ENCODE results near the gene RPL10L. TPM values are rescaled to one million over a fixed set of nuclear protein-coding genes. Genes with fewer than 3 reads are reported as not detected.

Gene RPL10L
- total RNA-seq (2021) (not detected in 3 replicates), Bru-seq, nascent RNA (not detected)
- long read RNA-seq, experiment 1: 0 reads
- long read RNA-seq, experiment 2: 0 reads
- long read RNA-seq, experiment 3: 0 reads

DNA sequence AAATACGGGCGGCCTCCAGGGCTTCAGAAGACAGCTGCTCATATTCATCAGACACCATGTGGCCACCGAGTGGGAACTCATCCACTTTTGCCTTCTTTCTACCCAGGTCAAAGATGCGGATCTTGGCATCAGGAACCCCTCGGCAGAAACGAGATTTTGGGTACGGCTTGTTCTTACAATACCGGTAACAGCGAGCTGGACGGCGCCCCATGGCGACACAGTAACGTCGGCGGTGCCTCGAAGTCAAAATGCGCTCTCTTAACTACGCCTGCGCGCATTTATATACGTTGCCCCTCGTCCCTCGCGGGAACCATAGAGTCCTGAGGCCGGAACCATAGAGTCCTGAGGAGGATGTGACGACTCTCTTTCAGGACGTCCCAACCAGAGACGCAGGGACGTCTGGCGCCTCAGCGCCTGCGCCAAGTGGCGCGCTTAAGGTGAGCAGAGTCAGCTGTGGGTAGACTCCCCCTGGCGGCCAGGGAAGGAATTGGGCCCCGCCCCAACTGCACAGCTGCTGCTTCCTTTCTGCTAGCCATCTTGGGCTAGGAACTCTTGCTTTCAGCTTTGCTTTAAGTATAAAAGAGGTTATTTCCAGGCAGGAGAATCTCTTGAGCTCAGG is at the start of gene RPL10L:
TSS of gene RPL10L (minus strand) at position 256 of the 619 bp plus-strand sequence. CDS start at position 211, 45 bp downstream.
- peak; percentile 86 for ATAC-seq
- H3K4me1 Mint-ChIP-seq: no peaks in the 10 kb centered on the region
- H3K36me3 Mint-ChIP-seq: peaks cover 8% of the 10 kb centered on the region; the same call in 1 of the 2 replicates
- no peak within 1 kb of the TSS for H3K27ac Mint-ChIP-seq
- H3K4me3 Mint-ChIP-seq: no peak within 1 kb of the TSS
- CTCF ChIA-PET: interaction anchor here (0.8 to 2.7 kb wide), 3 partner anchors 10 to 82 kb away, joined by 3 to 12 read pairs (median 6); no protein-coding TSS in a partner anchor
- peak; percentile 74 for DNase-seq (ENCODE audit: low spot score)
- TF ChIP-seq, protein P1, sequence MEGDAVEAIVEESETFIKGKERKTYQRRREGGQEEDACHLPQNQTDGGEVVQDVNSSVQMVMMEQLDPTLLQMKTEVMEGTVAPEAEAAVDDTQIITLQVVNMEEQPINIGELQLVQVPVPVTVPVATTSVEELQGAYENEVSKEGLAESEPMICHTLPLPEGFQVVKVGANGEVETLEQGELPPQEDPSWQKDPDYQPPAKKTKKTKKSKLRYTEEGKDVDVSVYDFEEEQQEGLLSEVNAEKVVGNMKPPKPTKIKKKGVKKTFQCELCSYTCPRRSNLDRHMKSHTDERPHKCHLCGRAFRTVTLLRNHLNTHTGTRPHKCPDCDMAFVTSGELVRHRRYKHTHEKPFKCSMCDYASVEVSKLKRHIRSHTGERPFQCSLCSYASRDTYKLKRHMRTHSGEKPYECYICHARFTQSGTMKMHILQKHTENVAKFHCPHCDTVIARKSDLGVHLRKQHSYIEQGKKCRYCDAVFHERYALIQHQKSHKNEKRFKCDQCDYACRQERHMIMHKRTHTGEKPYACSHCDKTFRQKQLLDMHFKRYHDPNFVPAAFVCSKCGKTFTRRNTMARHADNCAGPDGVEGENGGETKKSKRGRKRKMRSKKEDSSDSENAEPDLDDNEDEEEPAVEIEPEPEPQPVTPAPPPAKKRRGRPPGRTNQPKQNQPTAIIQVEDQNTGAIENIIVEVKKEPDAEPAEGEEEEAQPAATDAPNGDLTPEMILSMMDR (IDR thresholded peaks at IDR 0.05): peak; percentile 70
- TF ChIP-seq NFATC4 (CRISPR knock-in tag; IDR thresholded peaks at IDR 0.05) (no peak), ZNF232 (CRISPR knock-in tag; IDR thresholded peaks at IDR 0.05) (no peak)
- POLR2A ChIA-PET: no interaction called here
- H3K27me3 Mint-ChIP-seq (ENCODE audit: low read depth): no peaks in the 10 kb centered on the region; the same call in 1 of the 2 replicates
- H3K9me3 Mint-ChIP-seq: peaks cover 11% of the 10 kb centered on the region

DNA sequence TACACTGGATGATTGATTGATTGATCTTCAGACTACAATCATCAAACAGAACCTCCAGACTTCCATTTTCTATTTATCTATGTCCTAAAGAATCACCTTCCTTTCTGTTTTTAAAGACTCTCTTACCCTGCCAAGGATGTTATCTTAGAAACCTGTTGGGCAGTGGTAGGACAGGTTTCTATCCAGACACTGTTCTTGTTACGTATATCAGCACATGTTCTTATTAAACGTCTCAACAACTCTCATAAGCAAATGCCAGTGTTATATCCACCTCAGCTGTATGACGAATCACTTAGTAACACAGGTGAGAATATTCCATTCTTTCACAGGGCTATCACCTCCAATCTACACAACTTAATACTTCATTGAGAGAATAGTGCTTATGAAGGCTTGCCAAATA is 40.2 kb upstream of the RPL10L start:
- H3K9me3 Mint-ChIP-seq: peaks cover 46% of the 10 kb centered on the region
- TF ChIP-seq, protein P2, sequence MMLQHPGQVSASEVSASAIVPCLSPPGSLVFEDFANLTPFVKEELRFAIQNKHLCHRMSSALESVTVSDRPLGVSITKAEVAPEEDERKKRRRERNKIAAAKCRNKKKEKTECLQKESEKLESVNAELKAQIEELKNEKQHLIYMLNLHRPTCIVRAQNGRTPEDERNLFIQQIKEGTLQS (CRISPR knock-in tag; conservative IDR thresholded peaks at IDR 0.05): no peak
- no peak for TF ChIP-seq ZBTB21 (CRISPR knock-in tag; IDR thresholded peaks at IDR 0.05; ENCODE audit: borderline replicate concordance)
- TF ChIP-seq, protein P3, sequence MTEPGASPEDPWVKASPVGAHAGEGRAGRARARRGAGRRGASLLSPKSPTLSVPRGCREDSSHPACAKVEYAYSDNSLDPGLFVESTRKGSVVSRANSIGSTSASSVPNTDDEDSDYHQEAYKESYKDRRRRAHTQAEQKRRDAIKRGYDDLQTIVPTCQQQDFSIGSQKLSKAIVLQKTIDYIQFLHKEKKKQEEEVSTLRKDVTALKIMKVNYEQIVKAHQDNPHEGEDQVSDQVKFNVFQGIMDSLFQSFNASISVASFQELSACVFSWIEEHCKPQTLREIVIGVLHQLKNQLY (CRISPR knock-in tag; IDR thresholded peaks at IDR 0.05): no peak
- no peak for TF ChIP-seq SMAD4 (CRISPR knock-in tag; IDR thresholded peaks at IDR 0.05)
- TF ChIP-seq, protein P1 (IDR thresholded peaks at IDR 0.05): no peak
- TF ChIP-seq ZNF232 (CRISPR knock-in tag; IDR thresholded peaks at IDR 0.05): no peak
- TF ChIP-seq NFATC4 (CRISPR knock-in tag; IDR thresholded peaks at IDR 0.05): no peak
- TF ChIP-seq TEAD4 (CRISPR knock-in tag; IDR thresholded peaks at IDR 0.05): no peak
- TF ChIP-seq, protein P4, sequence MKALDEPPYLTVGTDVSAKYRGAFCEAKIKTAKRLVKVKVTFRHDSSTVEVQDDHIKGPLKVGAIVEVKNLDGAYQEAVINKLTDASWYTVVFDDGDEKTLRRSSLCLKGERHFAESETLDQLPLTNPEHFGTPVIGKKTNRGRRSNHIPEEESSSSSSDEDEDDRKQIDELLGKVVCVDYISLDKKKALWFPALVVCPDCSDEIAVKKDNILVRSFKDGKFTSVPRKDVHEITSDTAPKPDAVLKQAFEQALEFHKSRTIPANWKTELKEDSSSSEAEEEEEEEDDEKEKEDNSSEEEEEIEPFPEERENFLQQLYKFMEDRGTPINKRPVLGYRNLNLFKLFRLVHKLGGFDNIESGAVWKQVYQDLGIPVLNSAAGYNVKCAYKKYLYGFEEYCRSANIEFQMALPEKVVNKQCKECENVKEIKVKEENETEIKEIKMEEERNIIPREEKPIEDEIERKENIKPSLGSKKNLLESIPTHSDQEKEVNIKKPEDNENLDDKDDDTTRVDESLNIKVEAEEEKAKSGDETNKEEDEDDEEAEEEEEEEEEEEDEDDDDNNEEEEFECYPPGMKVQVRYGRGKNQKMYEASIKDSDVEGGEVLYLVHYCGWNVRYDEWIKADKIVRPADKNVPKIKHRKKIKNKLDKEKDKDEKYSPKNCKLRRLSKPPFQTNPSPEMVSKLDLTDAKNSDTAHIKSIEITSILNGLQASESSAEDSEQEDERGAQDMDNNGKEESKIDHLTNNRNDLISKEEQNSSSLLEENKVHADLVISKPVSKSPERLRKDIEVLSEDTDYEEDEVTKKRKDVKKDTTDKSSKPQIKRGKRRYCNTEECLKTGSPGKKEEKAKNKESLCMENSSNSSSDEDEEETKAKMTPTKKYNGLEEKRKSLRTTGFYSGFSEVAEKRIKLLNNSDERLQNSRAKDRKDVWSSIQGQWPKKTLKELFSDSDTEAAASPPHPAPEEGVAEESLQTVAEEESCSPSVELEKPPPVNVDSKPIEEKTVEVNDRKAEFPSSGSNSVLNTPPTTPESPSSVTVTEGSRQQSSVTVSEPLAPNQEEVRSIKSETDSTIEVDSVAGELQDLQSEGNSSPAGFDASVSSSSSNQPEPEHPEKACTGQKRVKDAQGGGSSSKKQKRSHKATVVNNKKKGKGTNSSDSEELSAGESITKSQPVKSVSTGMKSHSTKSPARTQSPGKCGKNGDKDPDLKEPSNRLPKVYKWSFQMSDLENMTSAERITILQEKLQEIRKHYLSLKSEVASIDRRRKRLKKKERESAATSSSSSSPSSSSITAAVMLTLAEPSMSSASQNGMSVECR (CRISPR knock-in tag; IDR thresholded peaks at IDR 0.05; ENCODE audit: borderline replicate concordance): no peak
- no peak for TF ChIP-seq MYBL2 (CRISPR knock-in tag; IDR thresholded peaks at IDR 0.05)
- TF ChIP-seq, protein P5, sequence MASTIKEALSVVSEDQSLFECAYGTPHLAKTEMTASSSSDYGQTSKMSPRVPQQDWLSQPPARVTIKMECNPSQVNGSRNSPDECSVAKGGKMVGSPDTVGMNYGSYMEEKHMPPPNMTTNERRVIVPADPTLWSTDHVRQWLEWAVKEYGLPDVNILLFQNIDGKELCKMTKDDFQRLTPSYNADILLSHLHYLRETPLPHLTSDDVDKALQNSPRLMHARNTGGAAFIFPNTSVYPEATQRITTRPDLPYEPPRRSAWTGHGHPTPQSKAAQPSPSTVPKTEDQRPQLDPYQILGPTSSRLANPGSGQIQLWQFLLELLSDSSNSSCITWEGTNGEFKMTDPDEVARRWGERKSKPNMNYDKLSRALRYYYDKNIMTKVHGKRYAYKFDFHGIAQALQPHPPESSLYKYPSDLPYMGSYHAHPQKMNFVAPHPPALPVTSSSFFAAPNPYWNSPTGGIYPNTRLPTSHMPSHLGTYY (CRISPR knock-in tag; IDR thresholded peaks at IDR 0.05): no peak
- H3K27me3 Mint-ChIP-seq (ENCODE audit: low read depth): no peaks in the 10 kb centered on the region
- H3K4me1 Mint-ChIP-seq: peaks cover 6% of the 10 kb centered on the region
- ChIA-PET CTCF (no interaction called here), POLR2A (no interaction called here)
- no peak overlapping the region for H3K4me3 Mint-ChIP-seq
- peaks cover 2% of the 10 kb centered on the region; the same call in 1 of the 2 replicates for H3K36me3 Mint-ChIP-seq
- DNase-seq (ENCODE audit: low spot score) (no peak), ATAC-seq (no peak)
- no peak overlapping the region for H3K27ac Mint-ChIP-seq

Measured in WTC11 (cell line).